ENCODE measurements around the gene RCSD1. TPM values are rescaled to one million over a fixed set of nuclear protein-coding genes. Genes with fewer than 3 reads are reported as not detected.
"Not testable (repeated sequence)": the region's sequence is repeated elsewhere in the genome, so short reads cannot be mapped to it uniquely, and the experiment has no call there.

Gene RCSD1
- total RNA-seq, 1 experiment from 2014 or later, result 0.50 TPM

DNA sequence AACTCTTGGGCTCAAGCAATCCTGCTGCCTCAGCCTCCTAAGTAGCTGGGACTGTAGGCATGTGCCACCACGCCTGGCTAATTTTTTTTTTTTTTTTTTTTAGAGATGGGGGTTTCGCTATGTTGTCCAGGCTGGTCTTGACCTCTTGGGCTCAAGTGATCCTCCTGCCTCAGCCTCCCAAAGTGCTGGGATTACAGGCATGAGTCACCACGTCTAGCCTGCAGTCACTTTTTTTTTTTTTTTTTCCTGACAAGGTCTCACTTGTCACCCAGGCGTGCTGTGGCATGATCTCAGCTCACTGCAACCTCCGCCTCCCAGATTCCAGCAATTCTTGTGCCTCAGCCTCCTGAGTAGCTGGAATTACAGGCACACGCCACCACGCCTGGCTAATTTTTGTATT is 111.1 kb downstream of the RCSD1 start:
- ATAC-seq; H3K4me3 Mint-ChIP-seq; DNase-seq (ENCODE audit: low spot score); POLR2A ChIA-PET; H3K9me3 Mint-ChIP-seq; H3K27me3 Mint-ChIP-seq (ENCODE audit: low read depth); H3K27ac Mint-ChIP-seq; H3K36me3 Mint-ChIP-seq: not testable (repeated sequence)
- peaks cover 34% of the 10 kb centered on the region for H3K4me1 Mint-ChIP-seq
- CTCF ChIA-PET, result interaction anchor here (1.1 kb wide), 1 partner anchor 341 kb away, joined by 3 read pairs; no protein-coding TSS in a partner anchor

DNA sequence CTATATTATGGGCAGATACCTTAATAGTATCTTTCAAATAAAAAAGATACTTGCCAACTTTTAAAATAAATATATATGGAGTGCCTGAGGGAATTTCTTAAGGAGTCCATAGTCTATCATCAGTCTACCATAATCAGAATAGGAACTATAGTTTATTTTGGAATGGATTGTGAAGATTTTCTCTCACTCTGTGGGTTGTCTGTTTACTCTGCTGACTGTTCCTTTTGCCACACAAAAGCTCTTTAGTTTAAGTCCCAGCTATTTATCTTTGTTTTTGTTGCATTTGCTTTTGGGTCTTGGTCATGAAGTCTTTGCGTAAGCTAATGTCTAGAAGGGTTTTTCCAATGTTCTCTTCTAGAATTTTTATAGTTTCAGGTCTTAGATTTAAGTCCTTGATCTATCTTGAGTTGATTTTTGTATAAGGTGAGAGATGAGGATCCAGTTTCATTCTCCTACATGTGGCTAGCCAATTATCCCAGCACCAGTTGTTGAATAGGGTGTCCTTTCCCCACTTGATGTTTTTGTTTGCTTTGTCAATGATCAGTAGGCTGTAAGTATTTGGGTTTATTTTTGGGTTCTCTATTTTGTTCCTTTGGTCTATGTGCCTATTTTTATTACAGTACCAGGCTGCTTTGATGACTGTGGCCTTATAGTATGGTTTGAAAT is 112.5 kb downstream of the RCSD1 start:
- H3K4me3 Mint-ChIP-seq; H3K27me3 Mint-ChIP-seq (ENCODE audit: low read depth); CTCF ChIA-PET; H3K36me3 Mint-ChIP-seq; ATAC-seq; DNase-seq (ENCODE audit: low spot score); POLR2A ChIA-PET; H3K9me3 Mint-ChIP-seq: not testable (repeated sequence)
- H3K27ac Mint-ChIP-seq, result peak overlapping the region; percentile 76
- peaks cover 38% of the 10 kb centered on the region for H3K4me1 Mint-ChIP-seq

DNA sequence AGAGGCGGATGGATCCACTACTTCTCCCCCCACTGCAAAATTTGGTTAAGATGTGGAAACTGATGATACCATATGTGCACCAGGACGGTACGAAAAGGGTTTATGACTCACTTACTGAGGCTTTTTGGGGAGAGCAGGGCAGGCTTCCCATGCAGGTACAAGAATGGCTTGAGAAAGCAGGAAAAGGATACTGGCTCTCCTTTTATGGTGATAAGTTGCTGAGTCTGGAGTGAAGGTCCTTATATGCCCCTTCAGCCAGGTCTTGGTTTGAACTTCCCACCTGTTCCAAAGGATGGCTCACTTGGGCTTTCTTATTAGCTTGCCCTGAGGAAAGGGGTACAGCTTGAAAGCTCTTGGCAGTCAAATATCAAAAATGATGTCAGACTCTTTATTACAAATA is 114.9 kb downstream of the RCSD1 start:
- TF ChIP-seq, protein P1, sequence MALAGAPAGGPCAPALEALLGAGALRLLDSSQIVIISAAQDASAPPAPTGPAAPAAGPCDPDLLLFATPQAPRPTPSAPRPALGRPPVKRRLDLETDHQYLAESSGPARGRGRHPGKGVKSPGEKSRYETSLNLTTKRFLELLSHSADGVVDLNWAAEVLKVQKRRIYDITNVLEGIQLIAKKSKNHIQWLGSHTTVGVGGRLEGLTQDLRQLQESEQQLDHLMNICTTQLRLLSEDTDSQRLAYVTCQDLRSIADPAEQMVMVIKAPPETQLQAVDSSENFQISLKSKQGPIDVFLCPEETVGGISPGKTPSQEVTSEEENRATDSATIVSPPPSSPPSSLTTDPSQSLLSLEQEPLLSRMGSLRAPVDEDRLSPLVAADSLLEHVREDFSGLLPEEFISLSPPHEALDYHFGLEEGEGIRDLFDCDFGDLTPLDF (CRISPR knock-in tag; IDR thresholded peaks at IDR 0.05), result no peak
- no peak for TF ChIP-seq ZNF396 (CRISPR knock-in tag; IDR thresholded peaks at IDR 0.05; ENCODE audit: borderline replicate concordance)
- no peak for TF ChIP-seq ZNF121 (CRISPR knock-in tag; IDR thresholded peaks at IDR 0.05)
- TF ChIP-seq ZNF263 (CRISPR knock-in tag; IDR thresholded peaks at IDR 0.05; ENCODE audit: low read depth), result no peak
- TF ChIP-seq, protein P2, sequence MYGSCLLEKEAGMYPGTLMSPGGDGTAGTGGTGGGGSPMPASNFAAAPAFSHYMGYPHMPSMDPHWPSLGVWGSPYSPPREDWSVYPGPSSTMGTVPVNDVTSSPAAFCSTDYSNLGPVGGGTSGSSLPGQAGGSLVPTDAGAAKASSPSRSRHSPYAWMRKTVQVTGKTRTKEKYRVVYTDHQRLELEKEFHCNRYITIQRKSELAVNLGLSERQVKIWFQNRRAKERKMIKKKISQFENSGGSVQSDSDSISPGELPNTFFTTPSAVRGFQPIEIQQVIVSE (CRISPR knock-in tag; IDR thresholded peaks at IDR 0.05; ENCODE audit: borderline replicate concordance), result no peak
- TF ChIP-seq, protein P3, sequence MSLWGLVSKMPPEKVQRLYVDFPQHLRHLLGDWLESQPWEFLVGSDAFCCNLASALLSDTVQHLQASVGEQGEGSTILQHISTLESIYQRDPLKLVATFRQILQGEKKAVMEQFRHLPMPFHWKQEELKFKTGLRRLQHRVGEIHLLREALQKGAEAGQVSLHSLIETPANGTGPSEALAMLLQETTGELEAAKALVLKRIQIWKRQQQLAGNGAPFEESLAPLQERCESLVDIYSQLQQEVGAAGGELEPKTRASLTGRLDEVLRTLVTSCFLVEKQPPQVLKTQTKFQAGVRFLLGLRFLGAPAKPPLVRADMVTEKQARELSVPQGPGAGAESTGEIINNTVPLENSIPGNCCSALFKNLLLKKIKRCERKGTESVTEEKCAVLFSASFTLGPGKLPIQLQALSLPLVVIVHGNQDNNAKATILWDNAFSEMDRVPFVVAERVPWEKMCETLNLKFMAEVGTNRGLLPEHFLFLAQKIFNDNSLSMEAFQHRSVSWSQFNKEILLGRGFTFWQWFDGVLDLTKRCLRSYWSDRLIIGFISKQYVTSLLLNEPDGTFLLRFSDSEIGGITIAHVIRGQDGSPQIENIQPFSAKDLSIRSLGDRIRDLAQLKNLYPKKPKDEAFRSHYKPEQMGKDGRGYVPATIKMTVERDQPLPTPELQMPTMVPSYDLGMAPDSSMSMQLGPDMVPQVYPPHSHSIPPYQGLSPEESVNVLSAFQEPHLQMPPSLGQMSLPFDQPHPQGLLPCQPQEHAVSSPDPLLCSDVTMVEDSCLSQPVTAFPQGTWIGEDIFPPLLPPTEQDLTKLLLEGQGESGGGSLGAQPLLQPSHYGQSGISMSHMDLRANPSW (CRISPR knock-in tag; conservative IDR thresholded peaks at IDR 0.05; ENCODE audit: low read depth), result no peak
- TF ChIP-seq, protein P4, sequence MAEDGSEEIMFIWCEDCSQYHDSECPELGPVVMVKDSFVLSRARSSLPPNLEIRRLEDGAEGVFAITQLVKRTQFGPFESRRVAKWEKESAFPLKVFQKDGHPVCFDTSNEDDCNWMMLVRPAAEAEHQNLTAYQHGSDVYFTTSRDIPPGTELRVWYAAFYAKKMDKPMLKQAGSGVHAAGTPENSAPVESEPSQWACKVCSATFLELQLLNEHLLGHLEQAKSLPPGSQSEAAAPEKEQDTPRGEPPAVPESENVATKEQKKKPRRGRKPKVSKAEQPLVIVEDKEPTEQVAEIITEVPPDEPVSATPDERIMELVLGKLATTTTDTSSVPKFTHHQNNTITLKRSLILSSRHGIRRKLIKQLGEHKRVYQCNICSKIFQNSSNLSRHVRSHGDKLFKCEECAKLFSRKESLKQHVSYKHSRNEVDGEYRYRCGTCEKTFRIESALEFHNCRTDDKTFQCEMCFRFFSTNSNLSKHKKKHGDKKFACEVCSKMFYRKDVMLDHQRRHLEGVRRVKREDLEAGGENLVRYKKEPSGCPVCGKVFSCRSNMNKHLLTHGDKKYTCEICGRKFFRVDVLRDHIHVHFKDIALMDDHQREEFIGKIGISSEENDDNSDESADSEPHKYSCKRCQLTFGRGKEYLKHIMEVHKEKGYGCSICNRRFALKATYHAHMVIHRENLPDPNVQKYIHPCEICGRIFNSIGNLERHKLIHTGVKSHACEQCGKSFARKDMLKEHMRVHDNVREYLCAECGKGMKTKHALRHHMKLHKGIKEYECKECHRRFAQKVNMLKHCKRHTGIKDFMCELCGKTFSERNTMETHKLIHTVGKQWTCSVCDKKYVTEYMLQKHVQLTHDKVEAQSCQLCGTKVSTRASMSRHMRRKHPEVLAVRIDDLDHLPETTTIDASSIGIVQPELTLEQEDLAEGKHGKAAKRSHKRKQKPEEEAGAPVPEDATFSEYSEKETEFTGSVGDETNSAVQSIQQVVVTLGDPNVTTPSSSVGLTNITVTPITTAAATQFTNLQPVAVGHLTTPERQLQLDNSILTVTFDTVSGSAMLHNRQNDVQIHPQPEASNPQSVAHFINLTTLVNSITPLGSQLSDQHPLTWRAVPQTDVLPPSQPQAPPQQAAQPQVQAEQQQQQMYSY (CRISPR knock-in tag; IDR thresholded peaks at IDR 0.05), result no peak
- TF ChIP-seq, protein P5, sequence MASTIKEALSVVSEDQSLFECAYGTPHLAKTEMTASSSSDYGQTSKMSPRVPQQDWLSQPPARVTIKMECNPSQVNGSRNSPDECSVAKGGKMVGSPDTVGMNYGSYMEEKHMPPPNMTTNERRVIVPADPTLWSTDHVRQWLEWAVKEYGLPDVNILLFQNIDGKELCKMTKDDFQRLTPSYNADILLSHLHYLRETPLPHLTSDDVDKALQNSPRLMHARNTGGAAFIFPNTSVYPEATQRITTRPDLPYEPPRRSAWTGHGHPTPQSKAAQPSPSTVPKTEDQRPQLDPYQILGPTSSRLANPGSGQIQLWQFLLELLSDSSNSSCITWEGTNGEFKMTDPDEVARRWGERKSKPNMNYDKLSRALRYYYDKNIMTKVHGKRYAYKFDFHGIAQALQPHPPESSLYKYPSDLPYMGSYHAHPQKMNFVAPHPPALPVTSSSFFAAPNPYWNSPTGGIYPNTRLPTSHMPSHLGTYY (CRISPR knock-in tag; IDR thresholded peaks at IDR 0.05), result no peak
- no peak for TF ChIP-seq OVOL2 (CRISPR knock-in tag; IDR thresholded peaks at IDR 0.05; ENCODE audit: borderline replicate concordance)
- TF ChIP-seq, protein P6, sequence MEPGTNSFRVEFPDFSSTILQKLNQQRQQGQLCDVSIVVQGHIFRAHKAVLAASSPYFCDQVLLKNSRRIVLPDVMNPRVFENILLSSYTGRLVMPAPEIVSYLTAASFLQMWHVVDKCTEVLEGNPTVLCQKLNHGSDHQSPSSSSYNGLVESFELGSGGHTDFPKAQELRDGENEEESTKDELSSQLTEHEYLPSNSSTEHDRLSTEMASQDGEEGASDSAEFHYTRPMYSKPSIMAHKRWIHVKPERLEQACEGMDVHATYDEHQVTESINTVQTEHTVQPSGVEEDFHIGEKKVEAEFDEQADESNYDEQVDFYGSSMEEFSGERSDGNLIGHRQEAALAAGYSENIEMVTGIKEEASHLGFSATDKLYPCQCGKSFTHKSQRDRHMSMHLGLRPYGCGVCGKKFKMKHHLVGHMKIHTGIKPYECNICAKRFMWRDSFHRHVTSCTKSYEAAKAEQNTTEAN (CRISPR knock-in tag; IDR thresholded peaks at IDR 0.05), result no peak
- no peak for TF ChIP-seq SOX15 (CRISPR knock-in tag; IDR thresholded peaks at IDR 0.05)
- TF ChIP-seq FOXP1 (CRISPR knock-in tag; IDR thresholded peaks at IDR 0.05; ENCODE audit: borderline replicate concordance), result no peak
- TF ChIP-seq MXD4 (CRISPR knock-in tag; IDR thresholded peaks at IDR 0.05; ENCODE audit: borderline replicate concordance), result no peak
- TF ChIP-seq GRHL2 (CRISPR knock-in tag; IDR thresholded peaks at IDR 0.05; ENCODE audit: insufficient replicate concordance, severe bottlenecking), result no peak
- ATAC-seq (peak; percentile 72), DNase-seq (ENCODE audit: low spot score) (no peak)
- H3K4me1 Mint-ChIP-seq, result peaks cover 37% of the 10 kb centered on the region
- no peaks in the 10 kb centered on the region for H3K9me3 Mint-ChIP-seq
- H3K36me3 Mint-ChIP-seq, result no peaks in the 10 kb centered on the region
- H3K27ac Mint-ChIP-seq, result peak overlapping the region; percentile 11; the same call in 1 of the 2 replicates
- POLR2A ChIA-PET, result interaction anchor here (0.6 kb wide), 1 partner anchor 110 kb away, joined by 3 read pairs; no protein-coding TSS in a partner anchor
- no peaks in the 10 kb centered on the region for H3K27me3 Mint-ChIP-seq (ENCODE audit: low read depth)
- H3K4me3 Mint-ChIP-seq, result no peak overlapping the region
- CTCF ChIA-PET, result interaction anchor here (1.5 kb wide), 1 partner anchor 58 kb away, joined by 4 read pairs; no protein-coding TSS in a partner anchor

All from WTC11 (cell line).